ENCODE measurements around the gene CAND1.

The CAND1 gene

DNA sequence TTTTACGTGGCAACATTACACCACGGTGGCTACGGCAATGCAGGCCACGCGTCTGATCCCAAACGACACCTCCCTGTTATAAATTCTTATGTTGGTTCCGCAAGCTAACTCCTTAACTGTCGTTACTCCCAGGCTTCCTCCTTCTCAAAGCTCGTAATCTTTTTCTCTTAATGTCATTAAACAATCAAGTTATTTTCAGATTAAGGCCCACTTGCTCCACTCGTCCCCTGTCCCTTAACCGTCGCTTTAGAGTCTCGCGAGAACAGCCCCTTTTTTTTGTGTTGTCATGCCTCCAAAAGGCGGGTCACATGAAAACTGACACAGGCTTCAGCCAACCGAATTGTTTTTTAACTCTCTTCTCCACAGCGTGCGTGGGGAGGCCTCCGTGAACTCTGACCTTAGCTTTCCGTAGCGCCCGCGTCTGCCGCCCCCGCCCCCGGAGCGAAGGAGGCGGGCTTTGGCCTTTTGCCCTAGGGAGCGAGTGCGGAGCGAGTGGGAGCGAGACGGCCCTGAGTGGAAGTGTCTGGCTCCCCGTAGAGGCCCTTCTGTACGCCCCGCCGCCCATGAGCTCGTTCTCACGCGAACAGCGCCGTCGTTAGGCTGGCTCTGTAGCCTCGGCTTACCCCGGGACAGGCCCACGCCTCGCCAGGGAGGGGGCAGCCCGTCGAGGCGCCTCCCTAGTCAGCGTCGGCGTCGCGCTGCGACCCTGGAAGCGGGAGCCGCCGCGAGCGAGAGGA is at the start of gene CAND1:
Gene CAND1, plus strand, starts transcription at position 463 of the 737 bp plus-strand sequence. CDS start 360 bp downstream, outside the sequence.
- DNase-seq, result peak; percentile 99

DNA sequence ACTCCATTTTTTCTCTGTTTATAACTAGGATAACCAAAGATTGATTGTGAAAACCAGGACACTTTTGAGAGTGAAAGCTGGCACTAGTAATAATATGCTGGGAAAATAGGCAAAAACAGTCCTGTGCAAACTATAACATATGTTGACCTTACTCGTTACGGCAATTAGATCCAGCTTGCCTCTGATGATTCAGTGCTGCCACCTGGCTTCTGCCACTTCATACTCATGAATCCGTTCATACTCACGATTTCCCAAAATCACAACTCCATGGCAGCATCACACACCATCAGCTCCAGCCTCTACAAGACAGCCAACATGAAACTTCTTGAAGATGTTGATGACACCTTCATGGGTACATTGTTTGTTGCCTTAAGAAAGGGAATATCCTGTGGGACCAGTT is 49.1 kb upstream of the CAND1 start:
- no peak for DNase-seq

DNA sequence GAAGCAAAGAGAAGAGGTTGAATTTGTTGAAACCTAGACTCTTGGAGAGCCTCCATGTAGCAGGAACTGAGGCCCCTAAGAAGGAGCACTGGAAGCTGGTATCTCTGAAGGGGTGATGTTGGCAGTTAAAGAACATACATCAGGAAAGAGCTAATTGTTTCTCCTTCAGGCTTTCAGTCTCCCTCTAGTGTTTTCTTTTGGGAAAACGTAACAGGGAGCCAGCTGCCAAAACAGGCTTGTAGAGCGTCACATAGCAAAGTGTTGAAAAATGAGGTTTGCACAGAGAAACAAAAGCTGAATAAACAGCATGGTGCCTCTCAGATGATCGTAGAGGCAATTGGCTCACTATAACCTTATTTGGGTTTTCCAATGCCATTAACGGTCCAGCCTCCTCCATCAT is 46.9 kb upstream of the CAND1 start:
- DNase-seq, result peak; percentile 21

DNA sequence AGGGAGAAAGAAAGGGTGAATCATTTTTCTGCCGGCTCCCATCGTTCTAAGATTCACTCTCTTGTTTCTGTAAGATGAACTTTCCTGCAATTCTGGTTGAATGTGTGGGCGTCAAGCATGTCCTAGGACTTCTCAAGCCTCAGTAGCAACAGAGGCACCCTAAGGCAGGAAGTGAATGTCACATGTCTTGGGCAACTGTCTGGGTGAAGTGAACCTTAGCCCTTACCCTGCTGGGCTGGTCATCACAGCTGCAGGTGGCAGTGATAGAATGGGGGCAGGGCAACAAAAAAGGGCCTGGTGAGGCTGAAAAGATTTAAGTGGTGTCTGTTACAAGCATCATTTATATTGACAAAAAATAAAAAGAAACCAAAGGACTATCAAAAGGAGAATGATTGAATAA is 45.9 kb upstream of the CAND1 start:
- DNase-seq, result no peak

DNA sequence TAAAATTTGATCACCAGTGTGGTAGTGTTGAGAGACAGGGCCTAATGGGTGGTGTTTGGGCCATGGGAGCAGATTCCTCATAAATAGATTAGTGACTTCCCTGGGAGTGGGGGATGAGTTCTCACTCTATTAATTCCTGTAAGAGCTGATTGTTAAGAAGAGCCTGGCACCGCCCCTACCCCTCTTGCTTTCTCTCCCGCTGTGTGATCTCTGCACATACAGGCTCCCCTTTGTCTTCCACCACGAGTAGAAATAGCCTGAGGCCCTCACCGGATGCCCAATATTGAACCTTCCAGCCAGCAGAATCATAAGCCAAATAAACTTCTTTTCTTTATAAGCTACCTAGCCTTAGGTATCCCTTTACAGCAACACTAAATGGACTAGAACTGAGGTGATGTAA is 31.9 kb upstream of the CAND1 start:
- peak; percentile 92 for DNase-seq

DNA sequence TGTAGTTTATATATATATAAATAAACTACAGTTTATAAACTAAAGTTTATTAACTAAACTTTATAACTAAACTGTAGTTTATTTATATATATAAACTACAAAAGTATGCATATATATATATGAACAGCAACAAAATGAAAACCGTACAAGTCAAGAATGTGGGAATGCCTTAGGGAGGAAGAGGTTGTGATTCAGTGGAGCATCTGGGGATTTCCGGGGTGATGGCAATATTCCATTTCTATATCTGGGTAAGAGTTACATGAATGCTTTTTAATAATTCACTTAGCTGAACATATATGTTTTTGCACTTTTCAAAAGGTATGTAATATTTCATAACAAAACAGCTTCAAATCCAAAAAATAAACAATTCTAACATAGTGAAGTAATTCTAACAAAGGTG is 30.1 kb upstream of the CAND1 start:
- no peak for DNase-seq

DNA sequence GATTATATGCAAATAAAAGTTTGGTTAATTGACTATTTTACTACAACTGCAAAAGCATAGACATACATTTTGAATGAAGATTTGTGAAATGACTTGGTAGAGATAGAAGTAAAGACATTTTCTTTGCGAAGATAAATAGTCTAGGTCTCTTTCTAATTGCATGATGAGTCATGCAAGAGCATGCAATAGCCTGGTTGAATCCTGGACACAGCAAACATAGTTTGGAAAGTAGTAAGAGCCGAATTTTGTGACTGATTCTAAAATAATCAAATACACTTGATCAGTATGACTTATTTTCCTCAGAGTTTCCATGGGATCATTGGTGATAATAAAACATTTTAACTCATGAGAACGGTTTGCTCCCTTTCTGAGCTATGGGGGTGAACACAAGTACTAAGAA is 27.7 kb upstream of the CAND1 start:
- no peak for DNase-seq

DNA sequence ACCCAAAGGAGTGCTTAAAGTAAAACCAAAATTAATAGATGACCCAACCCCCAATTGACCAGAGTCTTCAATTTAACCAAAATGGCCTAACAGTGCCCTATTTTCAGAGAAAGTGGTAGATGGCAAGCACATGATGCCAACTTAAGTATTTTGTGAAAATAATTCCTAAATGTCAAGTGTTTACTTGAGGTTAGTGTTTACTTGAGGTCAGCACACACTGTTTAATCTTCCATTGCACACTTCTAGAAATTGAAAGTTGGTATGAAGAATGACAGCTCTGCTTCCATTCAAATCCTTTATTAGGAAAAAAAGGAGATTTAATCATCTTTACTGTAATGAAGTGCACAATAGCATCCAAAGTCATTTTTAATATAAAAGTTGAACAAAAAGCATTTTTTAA is 25.9 kb upstream of the CAND1 start:
- no peak for DNase-seq

DNA sequence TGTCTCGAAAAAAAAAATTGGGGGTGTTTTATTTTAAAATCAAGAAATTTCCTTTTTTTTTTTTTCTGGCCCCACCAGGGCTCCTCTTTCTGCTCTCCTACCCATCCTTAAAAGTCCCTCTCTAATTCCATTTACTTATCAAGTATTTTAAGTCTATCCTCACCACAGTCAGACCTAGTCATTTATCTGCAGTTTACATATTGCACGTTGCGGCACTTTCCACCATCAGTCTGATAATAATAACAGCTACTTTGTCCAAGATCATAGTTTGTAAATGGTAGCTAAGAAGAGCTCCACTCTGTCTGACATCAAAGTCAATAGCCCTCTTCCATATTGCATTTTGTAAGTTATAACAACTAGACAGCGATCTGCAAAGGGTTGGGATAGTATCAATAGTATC is 23.6 kb upstream of the CAND1 start:
- DNase-seq, result no peak

DNA sequence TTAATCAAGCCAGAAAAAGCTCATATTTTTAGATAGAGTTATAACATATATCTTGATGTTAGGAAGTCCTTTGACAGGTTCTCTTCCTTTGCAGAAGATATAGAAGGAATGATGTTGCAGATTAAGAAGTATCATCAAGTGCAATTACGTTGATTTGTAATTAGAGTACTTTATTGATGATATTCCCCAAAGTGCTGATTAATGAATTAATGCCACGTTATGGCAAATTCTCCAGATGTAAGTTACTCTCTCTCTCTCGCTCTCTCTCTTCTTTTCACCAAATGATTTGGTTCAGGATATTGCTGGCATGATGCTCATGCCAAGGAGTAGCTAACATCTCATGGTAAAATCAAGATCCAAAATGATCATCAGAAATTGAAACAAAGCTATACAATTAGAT is 18.1 kb upstream of the CAND1 start:
- no peak for DNase-seq

DNA sequence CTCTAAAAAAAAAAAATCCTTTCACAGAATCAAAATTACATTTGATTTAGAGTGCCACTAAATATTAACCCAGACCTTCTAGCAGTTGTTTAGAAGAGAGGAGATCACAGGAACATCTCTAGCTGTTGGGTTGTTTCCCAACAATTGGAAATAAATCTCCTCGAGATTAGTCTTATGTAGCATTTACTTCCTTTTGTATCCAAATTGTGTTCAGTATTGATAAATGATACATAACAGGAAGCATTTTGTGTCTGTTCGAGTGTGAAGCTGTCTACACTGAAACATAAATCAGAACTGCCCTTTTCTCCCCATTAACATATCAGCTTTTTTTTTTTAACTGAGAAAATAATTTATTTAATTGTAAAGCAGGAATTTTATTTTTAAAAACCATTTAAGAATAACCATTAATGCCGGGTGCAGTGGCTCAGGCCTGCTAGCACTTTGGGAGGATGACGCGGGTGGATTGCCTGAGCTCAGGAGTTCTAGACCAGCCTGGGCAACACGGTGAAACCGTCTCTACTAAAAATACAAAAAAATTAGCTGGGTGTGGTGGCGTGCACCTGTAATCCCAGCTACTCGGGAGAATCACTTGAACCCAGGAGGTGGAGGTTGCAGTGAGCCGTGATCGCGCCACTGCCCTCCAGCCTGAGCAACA is 14.7 kb upstream of the CAND1 start:
- no peak for DNase-seq

DNA sequence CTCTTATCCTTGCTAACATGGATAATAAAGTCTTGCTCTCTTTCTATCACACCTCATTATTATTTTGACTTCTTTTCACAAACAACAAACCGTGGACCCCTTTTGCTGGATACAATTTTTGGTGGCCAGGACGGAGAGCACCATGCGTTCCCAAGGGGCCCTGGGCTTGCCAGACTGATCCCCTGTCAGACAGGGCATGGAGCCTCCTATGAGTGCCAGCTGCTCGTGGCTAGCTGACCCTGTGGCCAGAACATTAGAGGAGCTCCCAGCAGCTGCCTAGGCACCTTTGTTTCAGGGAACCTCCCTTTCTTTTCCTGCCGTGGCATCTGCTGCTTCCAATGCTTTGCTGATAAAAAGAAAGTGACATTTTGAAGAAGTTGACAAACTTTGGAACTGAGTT is 12.5 kb upstream of the CAND1 start:
- no peak for DNase-seq

DNA sequence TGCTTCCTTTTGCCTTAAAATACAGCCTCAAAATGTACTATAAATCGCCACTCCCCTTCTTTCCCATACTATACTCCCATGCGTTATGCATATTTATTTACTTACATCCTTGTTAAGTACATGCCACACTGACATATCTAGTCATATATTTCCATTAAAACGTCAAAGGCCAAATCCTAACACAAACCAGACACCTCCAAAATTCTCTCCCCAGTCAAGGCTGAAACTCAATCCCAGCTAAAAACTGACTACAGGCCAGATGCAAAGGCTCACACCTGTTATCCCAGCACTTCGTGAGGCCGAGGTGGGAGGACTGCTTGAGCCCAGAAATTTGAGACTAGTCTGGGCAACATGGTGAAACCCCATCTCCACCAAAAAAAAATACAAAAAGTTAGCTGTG is 5.7 kb upstream of the CAND1 start:
- DNase-seq, result no peak

DNA sequence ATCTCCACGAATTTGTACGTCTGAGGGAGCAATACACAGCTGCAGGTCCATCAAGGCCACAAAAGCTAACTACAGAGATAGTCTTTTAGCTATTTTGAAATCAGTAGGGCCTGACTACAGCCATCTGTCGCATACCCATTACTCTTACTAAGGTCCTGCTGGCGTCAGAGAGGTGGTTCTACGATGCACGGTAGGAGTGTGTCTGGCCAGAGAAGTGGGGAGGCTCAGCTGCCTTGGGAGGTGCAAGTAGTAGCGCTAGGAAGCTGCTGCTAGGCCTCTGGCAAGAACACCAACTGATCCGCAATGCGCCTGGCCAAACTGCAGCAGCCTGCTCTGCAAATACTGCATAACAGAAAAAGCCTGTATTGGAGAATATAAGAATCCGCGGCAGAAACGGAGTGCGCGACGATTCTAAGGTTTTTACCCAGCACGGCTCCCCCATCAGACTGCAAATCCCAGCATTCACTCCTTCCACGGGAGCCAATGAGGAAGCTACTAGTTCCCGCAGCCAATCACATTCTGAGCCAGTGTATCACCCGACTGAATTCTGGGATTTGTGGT is 743 bp upstream of the CAND1 start:
- DNase-seq, result peak; percentile 98

DNA sequence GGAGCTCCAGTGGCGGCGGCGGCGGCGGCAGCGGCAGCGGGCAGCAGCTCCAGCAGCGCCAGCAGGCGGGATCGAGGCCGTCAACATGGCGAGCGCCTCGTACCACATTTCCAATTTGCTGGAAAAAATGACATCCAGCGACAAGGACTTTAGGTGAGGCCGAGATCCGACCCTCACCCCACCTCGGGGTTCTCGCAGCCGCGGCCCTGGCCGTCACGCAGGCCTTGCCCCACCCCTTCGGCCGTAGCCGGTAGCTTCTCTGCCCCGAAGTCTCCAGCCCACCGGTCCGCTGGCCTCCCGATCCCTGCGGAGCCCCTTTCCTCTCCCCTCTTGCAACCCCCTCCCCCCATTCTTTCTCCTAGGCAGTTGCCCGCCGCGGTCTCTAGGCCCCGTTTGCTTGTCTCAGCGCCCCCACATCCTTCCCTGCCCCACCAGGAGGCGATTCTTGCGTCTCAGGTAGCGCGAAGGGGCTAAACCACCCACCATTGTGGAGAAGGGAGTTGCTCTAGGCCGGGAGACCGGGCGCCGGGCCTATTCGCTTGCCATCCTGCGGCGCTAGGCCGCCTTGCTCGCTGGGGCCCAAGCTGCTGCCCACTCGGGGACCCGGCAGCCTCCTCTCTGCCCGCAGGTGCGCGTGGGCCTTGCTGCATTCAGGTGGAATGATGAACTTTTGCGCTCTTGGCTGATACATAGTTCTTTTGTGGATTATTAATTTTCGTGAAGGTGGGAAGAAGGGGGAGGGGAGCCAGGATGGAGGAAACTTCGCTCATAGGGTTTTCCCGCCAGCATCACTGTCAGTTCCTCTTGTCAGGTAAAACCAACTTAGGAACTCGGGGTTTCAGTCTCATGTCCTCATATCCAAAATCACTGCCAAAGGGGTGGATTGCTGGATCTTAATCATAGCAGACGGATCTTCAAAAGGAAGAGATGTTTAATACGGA is 745 bp downstream of the CAND1 start:
- DNase-seq, result peak; percentile 63

DNA sequence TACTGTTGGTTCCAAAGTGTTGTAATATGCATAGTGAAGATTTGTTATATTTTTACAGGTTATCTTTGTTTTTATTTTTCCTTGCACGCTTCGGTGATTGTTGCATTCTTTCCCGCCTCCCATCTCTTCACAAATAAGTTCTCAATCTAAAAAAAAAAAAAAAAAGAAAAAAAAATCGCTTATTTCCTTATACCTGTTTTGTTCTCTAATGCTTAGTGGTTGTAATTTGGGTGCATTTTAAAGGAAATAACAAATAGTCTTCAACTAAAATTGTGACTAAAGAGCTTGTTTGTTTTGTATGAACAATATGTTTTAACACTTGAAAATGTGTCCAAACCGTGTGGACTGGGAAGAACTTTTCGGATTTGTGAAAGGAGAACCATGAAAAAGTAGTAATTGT is 1.5 kb downstream of the CAND1 start:
- no peak for DNase-seq

DNA sequence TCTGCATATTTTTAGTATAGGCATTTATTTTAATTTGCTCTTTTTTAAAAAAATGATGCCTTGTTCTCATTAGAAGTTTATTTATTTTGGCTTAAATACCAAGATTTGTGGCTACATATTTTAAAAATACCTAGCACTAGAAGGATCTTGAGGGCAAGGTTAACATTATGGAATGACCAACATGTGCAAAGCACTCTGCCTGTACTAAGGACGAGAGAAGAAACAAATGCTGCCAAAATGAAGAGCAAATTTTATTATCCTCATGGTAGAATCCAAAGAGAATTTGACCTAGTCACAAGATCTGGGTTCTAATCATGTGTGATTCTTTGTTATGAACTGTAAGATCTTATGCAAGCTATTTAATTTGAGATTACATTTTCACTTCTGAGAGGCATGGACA is 2.8 kb downstream of the CAND1 start:
- DNase-seq, result no peak

DNA sequence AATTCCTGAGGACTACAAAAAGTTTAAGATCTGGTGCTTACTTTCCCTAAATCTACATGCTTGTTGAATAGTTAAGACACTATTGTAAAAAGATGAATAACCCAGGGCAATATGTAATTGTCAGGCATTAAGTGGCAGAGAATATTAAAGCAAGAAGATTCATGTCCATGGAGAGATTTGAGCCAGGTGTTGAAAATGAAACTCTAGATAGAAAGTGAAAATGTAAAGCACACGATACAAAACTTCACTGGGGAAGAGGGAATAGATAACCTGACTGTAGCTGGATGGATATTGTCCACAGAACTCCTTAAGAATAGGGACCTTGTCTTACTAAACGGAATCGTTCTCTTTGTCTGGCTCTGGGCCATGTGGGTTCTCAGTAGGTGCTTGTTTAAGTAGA is 5.0 kb downstream of the CAND1 start:
- DNase-seq, result no peak

DNA sequence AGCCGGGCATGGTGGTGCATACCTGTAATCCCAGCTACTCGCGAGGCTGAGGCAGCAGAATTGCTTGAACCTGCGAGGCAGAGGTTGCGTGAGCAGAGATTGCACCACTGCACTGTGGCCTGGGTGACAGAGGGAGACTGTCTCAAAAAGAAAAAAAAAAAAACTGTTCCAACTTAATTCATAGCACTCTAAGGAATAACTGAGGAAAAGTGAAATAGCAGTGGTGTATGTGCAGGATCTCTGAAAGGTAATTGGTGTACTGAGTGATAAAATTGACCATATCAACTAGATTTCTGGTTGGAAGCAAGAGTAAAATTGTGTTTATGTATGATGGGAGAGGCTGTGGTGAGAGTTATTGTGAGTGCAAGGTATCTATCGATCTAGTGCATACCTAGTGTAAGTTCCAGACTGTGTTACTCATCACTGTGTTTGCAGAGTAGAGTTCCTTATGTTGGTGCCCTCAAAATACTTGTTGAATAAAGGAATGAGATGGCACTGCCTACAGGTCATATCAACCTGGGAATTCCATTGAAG is 6.3 kb downstream of the CAND1 start:
- DNase-seq, result no peak

DNA sequence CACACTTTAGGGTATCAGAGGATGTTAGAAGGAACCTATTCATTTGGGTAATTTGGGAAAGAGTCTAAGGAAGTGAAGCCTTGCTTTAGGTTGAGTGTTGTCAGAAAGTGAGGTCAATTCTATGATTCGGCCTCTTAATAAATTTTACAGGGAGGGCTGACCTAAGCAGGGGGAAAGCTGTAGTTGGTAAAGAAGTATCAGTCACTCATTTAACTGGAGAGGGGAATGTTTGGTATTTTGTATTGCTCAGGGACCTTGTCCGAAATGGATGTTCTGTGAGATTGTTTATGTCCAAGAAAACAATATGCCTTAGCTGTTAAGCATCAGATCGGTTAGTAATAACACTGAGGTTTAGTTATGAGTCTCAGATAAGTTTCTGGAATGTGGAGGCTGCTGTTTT is 7.3 kb downstream of the CAND1 start:
- no peak for DNase-seq

DNA sequence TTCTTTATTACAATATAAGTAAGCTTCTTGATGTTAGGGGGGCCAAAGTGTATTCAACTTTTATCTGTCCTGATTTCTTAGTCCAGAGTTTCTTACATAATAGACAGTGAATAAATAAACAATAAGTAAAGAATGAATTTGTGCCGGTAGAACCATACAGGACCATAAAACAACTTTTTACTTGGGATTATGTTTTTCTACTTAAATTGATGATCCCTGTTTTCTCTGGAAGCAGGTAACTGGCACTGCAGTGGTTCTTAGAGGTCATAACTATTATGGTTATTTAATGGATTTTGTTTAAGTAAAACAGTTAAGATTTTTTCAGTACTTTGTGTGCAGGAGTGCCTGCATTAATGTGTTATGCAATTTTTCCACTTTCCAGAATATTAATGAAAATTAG is 10.5 kb downstream of the CAND1 start:
- no peak for DNase-seq

DNA sequence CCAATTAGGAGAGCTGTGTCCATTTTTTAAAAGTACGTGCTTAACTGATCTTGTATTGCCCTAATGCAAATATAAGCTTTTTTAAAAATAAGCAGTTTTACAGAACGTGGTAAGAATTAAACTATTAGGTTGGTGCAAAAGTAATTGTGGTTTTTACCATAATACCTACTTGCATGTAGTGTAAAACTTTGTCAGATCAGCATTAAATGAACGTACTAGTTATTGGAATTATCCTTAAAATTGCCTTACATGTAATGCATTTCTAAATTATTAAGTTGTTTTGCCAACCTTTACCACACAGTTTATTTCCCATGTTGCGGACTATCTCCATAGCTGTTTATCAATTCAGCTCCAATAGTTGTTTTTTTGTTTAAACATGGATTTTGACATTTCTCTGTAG is 10.9 kb downstream of the CAND1 start:
- no peak for DNase-seq

DNA sequence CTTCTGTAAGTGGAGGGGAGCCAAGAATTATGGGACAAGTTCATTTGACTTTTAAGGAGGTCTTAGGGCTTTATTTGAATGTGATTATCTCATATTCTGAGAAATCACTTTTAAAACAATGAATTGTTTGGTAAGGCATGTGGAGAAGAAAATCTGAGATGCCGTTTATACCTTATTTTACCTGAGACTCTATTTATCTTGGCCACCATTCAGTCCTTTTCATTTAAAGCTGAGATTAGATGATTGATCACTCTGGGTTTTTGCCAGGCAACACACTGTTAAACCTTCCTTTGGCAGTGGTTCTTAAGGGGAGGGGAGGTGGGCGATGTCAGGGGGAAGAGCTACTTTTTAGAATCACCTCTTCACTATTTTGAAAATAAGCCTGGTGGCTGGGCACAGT is 11.4 kb downstream of the CAND1 start:
- peak; percentile 6 for DNase-seq
